K562 (cell line): ENCODE measurements around the gene PASD1. TPM values are rescaled to one million over a fixed set of nuclear protein-coding genes. Genes with fewer than 3 reads are reported as not detected.

ENCODE experiments used
- EGR1 ChIP-seq: fragments of 450-650 bp; conservative IDR thresholded peaks from 2 replicates; pipeline ENCODE4 v1.6.1; 2017; ENCODE audit warnings: mild to moderate bottlenecking
- KAT8 ChIP-seq: fragments of 450-650 bp; IDR thresholded peaks from 2 replicates; pipeline ENCODE4 v1.6.1; 2016; ENCODE audit warnings: low read depth, mild to moderate bottlenecking
- MBD2 ChIP-seq: sonication (generic); IDR thresholded peaks from 2 replicates; pipeline ENCODE4 v1.6.1; 2016; ENCODE audit warnings: low read depth, borderline replicate concordance
- NRF1 ChIP-seq, 2 experiments: fragments of 450-650 bp; IDR thresholded peaks in 1 of 2; conservative IDR thresholded peaks in 1 of 2; 2 replicates each; pipeline ENCODE4 v1.6.1; 2014; ENCODE audit warnings: mild to moderate bottlenecking in 2 of 2
- SETDB1 ChIP-seq: IDR thresholded peaks from one replicate; pipeline ENCODE4 v1.6.1; 2012; ENCODE audit warnings: low read length, control low read depth, inconsistent platforms
- SP2 ChIP-seq: IDR thresholded peaks from 2 replicates; pipeline ENCODE4 v1.6.1; 2011; ENCODE audit warnings: mild to moderate bottlenecking, low read depth, low read length, moderate library complexity; ENCODE audit not compliant: poor library complexity, severe bottlenecking; ENCODE audit errors: extremely low read depth
- ZBTB33 ChIP-seq: sonication (generic); formaldehyde crosslinking; IDR thresholded peaks from 2 replicates; pipeline ENCODE4 v1.8.1; 2023; ENCODE audit warnings: mild to moderate bottlenecking, missing genetic modification reagents
- ZNF277 ChIP-seq: fragments of 250-450 bp; sonication (Bioruptor Pico); IDR thresholded peaks from 2 replicates; pipeline ENCODE4 v1.8.0; 2022; ENCODE audit warnings: inconsistent platforms, mild to moderate bottlenecking, moderate library complexity, borderline replicate concordance
- ZNF318 ChIP-seq, 2 experiments: fragments of 450-650 bp; IDR thresholded peaks; 2 replicates each; pipeline ENCODE4 v1.6.1; 2016; ENCODE audit warnings: mild to moderate bottlenecking in 2 of 2, borderline replicate concordance in 1 of 2, low read depth in 1 of 2, moderate library complexity in 1 of 2
- ZNF609 ChIP-seq: sonication (generic); formaldehyde crosslinking; IDR thresholded peaks from 2 replicates; pipeline ENCODE4 v1.8.1; 2023; ENCODE audit warnings: missing genetic modification reagents, mild to moderate bottlenecking, borderline replicate concordance
- ZNF764 ChIP-seq: fragments of 250-450 bp; sonication (Bioruptor Pico); IDR thresholded peaks from 2 replicates; pipeline ENCODE4 v1.4.0; 2020; ENCODE audit warnings: low read depth, mild to moderate bottlenecking, moderate library complexity
- polyA plus RNA-seq, 8 experiments: library from polyadenylated mRNA; depleted of rRNA in 4 of 8; stranded (reverse) in 5 of 8; unstranded in 3 of 8; fragments of >200 nt; fragmentation: Nextera tagmentation in 2 of 8; fragmentation: Illumina TruSeq in 1 of 8; extraction: Ambion mirVana in 2 of 8; extraction: Trizol in 1 of 8; gene quantifications; 2 replicates each; pipeline versions ENCODE4 v1.2.1 to v1.2.3, GENCODE V29; 2011 to 2014; ENCODE audit warnings: inconsistent platforms in 1 of 8, missing spikeins in 1 of 8
- total RNA-seq, 7 experiments: library from RNA; depleted of rRNA in 6 of 7; stranded (reverse); fragments of >200 nt in 6 of 7; fragmentation: Illumina TruSeq in 2 of 7; extraction: Trizol in 2 of 7; gene quantifications; 2 replicates each; pipeline versions ENCODE4 v1.2.1 to v1.2.3, GENCODE V29; 2011 to 2021; ENCODE audit warnings: low replicate concordance in 1 of 7

Gene PASD1
- total and polyA plus RNA-seq, 9 of the 15 experiments (the other 6 are each of a cell fraction or from before 2014, with no cell fraction given), result 1.7 to 12.8 (median 9.6) TPM

GRCh38 chrX:151633157-151633556 lies 69.7 kb downstream of the PASD1 start (continued):
- TF ChIP-seq NRF1 (conservative IDR thresholded peaks at IDR 0.05 in 1 of 2, IDR thresholded peaks at IDR 0.05 in 1 of 2) (0 out of 4 replicates have a peak, but pooled peaks of 1 of the 2 experiments have one; percentile 34), EGR1 (peak; percentile 49; the same call in 1 of the 2 replicates), KAT8 (no peak), ZBTB33 (CRISPR knock-in tag) (no peak), ZNF609 (CRISPR knock-in tag) (no peak), ZNF764 (CRISPR knock-in tag) (no peak), SP2 (no peak), SETDB1 (no peak), ZNF277 (no peak), MBD2 (no peak), ZNF318 (IDR thresholded peaks at IDR 0.05; ENCODE audit: borderline replicate concordance in 1 of 2, low read depth in 1 of 2) (no peak)
